A673 (cell line): ENCODE measurements around the gene TENM3. TPM values are rescaled to one million over a fixed set of nuclear protein-coding genes. Genes with fewer than 3 reads are reported as not detected.

Experiments used
- BruUV-seq: library from RNA; stranded (reverse); fragments of 400-500 nt; replicated peaks from 2 replicates; lab custom pipeline; 2021; lab: Mats Ljungman, UMichigan
- CTCF ChIA-PET: fragments of 300-600 bp; sonication (Branson Sonifier 250); formaldehyde crosslinking; loops from one replicate; lab custom pipeline; 2022; ENCODE audit warnings: antibody characterized with exemption; lab: Charles Lee
- POLR2A ChIA-PET: fragments of 300-600 bp; sonication (Branson Sonifier 250); formaldehyde crosslinking; loops from one replicate; lab custom pipeline; 2022; ENCODE audit warnings: antibody characterized with exemption; ENCODE audit not compliant: low non-redundant PET; lab: Charles Lee
- DNase-seq: peaks from one replicate; pipeline ENCODE4 v3.0.0-alpha.2; 2015; ENCODE audit warnings: low spot score
- H3K27ac ChIP-seq: fragments of 200-600 bp; sonication (generic); 2 replicates; pipeline ENCODE4 v1.5.1; 2016; ENCODE audit warnings: mixed run types, low read depth, mild to moderate bottlenecking, mixed read lengths, antibody characterized with exemption, low read length; ENCODE audit not compliant: poor library complexity, severe bottlenecking
- H3K27me3 ChIP-seq: fragments of 200-600 bp; sonication (generic); replicated peaks from 2 replicates; pipeline ENCODE4 v1.6.1; 2017; ENCODE audit warnings: mixed run types, low read depth, mild to moderate bottlenecking, mixed read lengths, antibody characterized with exemption, low read length; ENCODE audit not compliant: insufficient read depth, poor library complexity
- H3K36me3 ChIP-seq: fragments of 200-600 bp; sonication (generic); 2 replicates; pipeline ENCODE4 v1.6.1; 2016; ENCODE audit warnings: mixed run types, mild to moderate bottlenecking, mixed read lengths, antibody characterized with exemption, low read length; ENCODE audit not compliant: insufficient read depth, poor library complexity, severe bottlenecking
- H3K4me1 ChIP-seq: fragments of 200-600 bp; sonication (generic); 2 replicates; pipeline ENCODE4 v1.6.1; 2017; ENCODE audit warnings: mixed run types, mild to moderate bottlenecking, mixed read lengths, antibody characterized with exemption, low read length; ENCODE audit not compliant: insufficient read depth, poor library complexity, severe bottlenecking
- H3K4me3 ChIP-seq: fragments of 200-600 bp; sonication (generic); 2 replicates; pipeline ENCODE4 v1.5.1; 2016; ENCODE audit warnings: low read depth, mixed run types, mild to moderate bottlenecking, mixed read lengths, low read length; ENCODE audit not compliant: poor library complexity, severe bottlenecking
- H3K9me3 ChIP-seq: fragments of 200-600 bp; sonication (generic); 2 replicates; pipeline ENCODE4 v1.6.1; 2016; ENCODE audit warnings: mixed run types, low read depth, mild to moderate bottlenecking, mixed read lengths, antibody characterized with exemption, low read length; ENCODE audit not compliant: poor library complexity, severe bottlenecking
- CTCF ChIP-seq: fragments of 300-800, 200-600 bp; sonication (generic); conservative IDR thresholded peaks from 2 replicates; pipeline ENCODE4 v1.5.1; 2017; ENCODE audit warnings: low read depth, mild to moderate bottlenecking, antibody characterized with exemption, low read length, moderate library complexity, mixed read lengths
- EZH2 ChIP-seq: fragments of 200-600 bp; sonication (generic); IDR thresholded peaks from 2 replicates; pipeline ENCODE4 v1.6.1; 2017; ENCODE audit warnings: borderline replicate concordance, low read depth, mild to moderate bottlenecking, mixed read lengths, antibody characterized with exemption, low read length; ENCODE audit not compliant: poor library complexity, severe bottlenecking
- intact Hi-C: fragments of 100-400 bp; cut with micrococcal nuclease; formaldehyde crosslinking; loops from one replicate; pipeline ENCODE4 v1.10.0; 2022; ENCODE audit not compliant: unreplicated experiment
- total RNA-seq: library from RNA; stranded (reverse); gene quantifications from 2 replicates; pipeline ENCODE4 v1.2.3, GENCODE V29; 2021

TENM3 gene
- total RNA-seq, 1 experiment from 2014 or later = 26.4 TPM

GRCh38 chr4:182207830-182208396 lies 35.3 kb upstream of the TENM3 start:
- Histone ChIP-seq H3K9me3 (no peaks in the 10 kb centered on the region), H3K36me3 (no peaks in the 10 kb centered on the region), H3K27ac (no peak overlapping the region), H3K4me1 (peaks cover 4% of the 10 kb centered on the region), H3K27me3 (no peaks in the 10 kb centered on the region), H3K4me3 (no peak overlapping the region)
- TF ChIP-seq EZH2 (no peak), CTCF (no peak)
- ChIA-PET CTCF (no interaction called here), POLR2A (no interaction called here)
- intact Hi-C loops = no loop called here
- DNase-seq = no peak
- no TSS peak for BruUV-seq

GRCh38 chr4:182208526-182209050 lies 34.6 kb upstream of the TENM3 start:
- H3K4me1 ChIP-seq = peaks cover 4% of the 10 kb centered on the region
- intact Hi-C loops = no loop called here
- TF ChIP-seq CTCF (no peak), EZH2 (no peak)
- BruUV-seq = no TSS peak
- DNase-seq = no peak
- H3K4me3 ChIP-seq = no peak overlapping the region
- no peaks in the 10 kb centered on the region for H3K9me3 ChIP-seq
- no peak overlapping the region for H3K27ac ChIP-seq
- CTCF ChIA-PET = no interaction called here
- H3K36me3 ChIP-seq = no peaks in the 10 kb centered on the region
- POLR2A ChIA-PET = interaction anchor here (0.6 kb wide), 1 partner anchor 14 kb away, joined by 5 read pairs; no protein-coding TSS in a partner anchor
- H3K27me3 ChIP-seq = no peaks in the 10 kb centered on the region

GRCh38 chr4:182212211-182212761 lies 30.9 kb upstream of the TENM3 start:
- DNase-seq = no peak
- no peaks in the 10 kb centered on the region for H3K9me3 ChIP-seq
- CTCF ChIA-PET = no interaction called here

More at GRCh38 chr4:182212211-182212761, 30.9 kb upstream of the TENM3 start:
- no peak overlapping the region for H3K4me3 ChIP-seq
- H3K4me1 ChIP-seq = no peaks in the 10 kb centered on the region
- no peak overlapping the region for H3K27ac ChIP-seq
- POLR2A ChIA-PET = no interaction called here
- no peak for TF ChIP-seq EZH2
- no peak for TF ChIP-seq CTCF
- H3K36me3 ChIP-seq = no peaks in the 10 kb centered on the region
- intact Hi-C loops = no loop called here
- no peaks in the 10 kb centered on the region for H3K27me3 ChIP-seq
- BruUV-seq = no TSS peak
